Breast epithelium (tissue), 4 donors: ENCODE results near the gene GATAD2A. TPM values are rescaled to one million over a fixed set of nuclear protein-coding genes. Genes with fewer than 3 reads are reported as not detected.
"Not testable (repeated sequence)": the region's sequence is repeated elsewhere in the genome, so short reads cannot be mapped to it uniquely, and the experiment has no call there.

Experiments used
- DNase-seq, 2 donors: peaks; one replicate each; pipeline ENCODE4 v3.0.0-alpha.2; 2019; ENCODE audit warnings: low spot score in 2 of 2
- H3K27ac ChIP-seq, 2 donors: fragments of 200-600 bp; sonication (generic) in 1 of 2; one replicate each; pipeline ENCODE4 v1.5.1; 2016 to 2019; ENCODE audit warnings: mild to moderate bottlenecking in 1 of 2
- H3K27me3 ChIP-seq, 2 donors: fragments of 200-600 bp; sonication (generic) in 1 of 2; one replicate each; pipeline versions ENCODE4 v1.5.1 to v1.6.0; 2017 to 2019; ENCODE audit warnings: control low read depth in 1 of 2, mild to moderate bottlenecking in 1 of 2
- H3K36me3 ChIP-seq: fragments of 200-600 bp; one replicate; pipeline ENCODE4 v1.5.1; 2019
- H3K4me1 ChIP-seq, 2 donors: fragments of 200-600 bp; sonication (generic); one replicate each; pipeline ENCODE4 v1.5.1; 2016 to 2019; ENCODE audit warnings: control low read depth in 1 of 2
- H3K4me3 ChIP-seq, 3 donors: fragments of 200-600 bp; sonication (generic); 1 replicate in 2 of 3; 2 replicates in 1 of 3; pipeline ENCODE4 v1.5.1; 2016 to 2019; ENCODE audit warnings: mild to moderate bottlenecking in 3 of 3, moderate library complexity in 2 of 3
- H3K9me3 ChIP-seq, 2 donors: fragments of 200-600 bp; sonication (generic) in 1 of 2; one replicate each; pipeline ENCODE4 v1.5.1; 2016 to 2019; ENCODE audit warnings: control low read depth in 1 of 2
- CTCF ChIP-seq, 3 donors: fragments of 450-650 bp; IDR thresholded peaks; one replicate each; pipeline ENCODE4 v1.5.1; 2016 to 2017; ENCODE audit warnings: antibody characterized with exemption in 3 of 3, mild to moderate bottlenecking in 3 of 3, moderate library complexity in 3 of 3
- POLR2A ChIP-seq: fragments of 450-650 bp; IDR thresholded peaks from one replicate; pipeline ENCODE4 v1.6.1; 2016; ENCODE audit warnings: antibody characterized with exemption, mild to moderate bottlenecking, moderate library complexity
- POLR2AphosphoS5 ChIP-seq, 3 donors: sonication (generic); formaldehyde crosslinking; IDR thresholded peaks; one replicate each; pipeline ENCODE4 v1.6.1; 2017; ENCODE audit warnings: antibody characterized with exemption in 3 of 3
- intact Hi-C: fragments of 100-400 bp; cut with DNase I; formaldehyde crosslinking; loops from one replicate; pipeline ENCODE4 v1.15.1; 2023; ENCODE audit warnings: low total_unique reads
- total RNA-seq, 3 donors: library from RNA; depleted of rRNA; stranded (reverse); fragments of >200 nt; gene quantifications; one replicate each; pipeline ENCODE4 v1.1.0, GENCODE V29; 2016

The GATAD2A gene
- total RNA-seq, 3 donors from 2014 or later: 29.1 to 38.7 (median 33.6) TPM

GRCh38 chr19:19465436-19466070 lies 60.1 kb downstream of the GATAD2A start:
- DNase-seq: no peak
- H3K9me3 ChIP-seq: peaks cover 16% of the 10 kb centered on the region in 2 donors
- no peaks in the 10 kb centered on the region for H3K36me3 ChIP-seq
- TF ChIP-seq CTCF (IDR thresholded peaks at IDR 0.05) (no peak), POLR2A (no peak), POLR2AphosphoS5 (IDR thresholded peaks at IDR 0.05) (no peak)
- peaks cover 19 to 31% of the 10 kb centered on the region in 2 donors for H3K4me1 ChIP-seq
- no peak overlapping the region for H3K27ac ChIP-seq
- intact Hi-C loops: no loop called here
- H3K4me3 ChIP-seq: no peak overlapping the region
- H3K27me3 ChIP-seq: no peaks in the 10 kb centered on the region

- H3K27me3 ChIP-seq: no peaks in the 10 kb centered on the region
- H3K4me1 ChIP-seq: peaks cover 19 to 30% of the 10 kb centered on the region in 2 donors
- H3K9me3 ChIP-seq: peaks cover 16% of the 10 kb centered on the region in 2 donors
- intact Hi-C loops: no loop called here
- H3K36me3 ChIP-seq: no peaks in the 10 kb centered on the region
- TF ChIP-seq CTCF (IDR thresholded peaks at IDR 0.05) (no peak), POLR2A (no peak), POLR2AphosphoS5 (IDR thresholded peaks at IDR 0.05) (no peak)
- no peak overlapping the region for H3K4me3 ChIP-seq
- DNase-seq: no peak
- no peak overlapping the region for H3K27ac ChIP-seq
Measured at GRCh38 chr19:19466201-19466600, 60.7 kb downstream of the GATAD2A start.

GRCh38 chr19:19468424-19469050 lies 63.1 kb downstream of the GATAD2A start:
- Histone ChIP-seq H3K9me3 (peaks cover 16% of the 10 kb centered on the region in 2 donors), H3K27me3 (no peaks in the 10 kb centered on the region), H3K27ac (no peak overlapping the region), H3K4me3 (no peak overlapping the region), H3K4me1 (peaks cover 1 to 6% of the 10 kb centered on the region in 2 donors), H3K36me3 (no peaks in the 10 kb centered on the region)
- intact Hi-C loops: no loop called here
- no peak for TF ChIP-seq POLR2AphosphoS5 (IDR thresholded peaks at IDR 0.05)
- no peak for TF ChIP-seq POLR2A
- TF ChIP-seq CTCF (IDR thresholded peaks at IDR 0.05): no peak
- no peak for DNase-seq

GRCh38 chr19:19470579-19470978 lies 65.1 kb downstream of the GATAD2A start:
- intact Hi-C loops: no loop called here
- Histone ChIP-seq H3K27ac (no peak overlapping the region), H3K4me1 (no peaks in the 10 kb centered on the region), H3K4me3 (no peak overlapping the region), H3K36me3 (no peaks in the 10 kb centered on the region), H3K9me3 (peaks cover 16% of the 10 kb centered on the region in 2 donors), H3K27me3 (no peaks in the 10 kb centered on the region)
- TF ChIP-seq POLR2AphosphoS5 (IDR thresholded peaks at IDR 0.05) (no peak), POLR2A (no peak), CTCF (IDR thresholded peaks at IDR 0.05) (no peak)
- no peak for DNase-seq

GRCh38 chr19:19471682-19472081 lies 66.2 kb downstream of the GATAD2A start:
- H3K4me1 ChIP-seq: no peaks in the 10 kb centered on the region
- H3K9me3 ChIP-seq: peaks cover 16% of the 10 kb centered on the region in 2 donors
- no peaks in the 10 kb centered on the region for H3K27me3 ChIP-seq
- intact Hi-C loops: no loop called here
- no peak overlapping the region for H3K4me3 ChIP-seq
- H3K36me3 ChIP-seq: no peaks in the 10 kb centered on the region
- no peak for TF ChIP-seq CTCF (IDR thresholded peaks at IDR 0.05)
- TF ChIP-seq POLR2A: no peak
- TF ChIP-seq POLR2AphosphoS5 (IDR thresholded peaks at IDR 0.05): no peak
- H3K27ac ChIP-seq: no peak overlapping the region
- DNase-seq: no peak

- peaks cover 16% of the 10 kb centered on the region in 2 donors for H3K9me3 ChIP-seq
- H3K4me3 ChIP-seq, intact Hi-C loops, H3K4me1 ChIP-seq, H3K27ac ChIP-seq, H3K36me3 ChIP-seq, H3K27me3 ChIP-seq, DNase-seq: not testable (repeated sequence)
Measured at GRCh38 chr19:19472106-19472505, 66.6 kb downstream of the GATAD2A start.
